GM19240 (cell line): Measurements from ENCODE around the gene ANKH.

Experiments used
- DNase-seq: peaks from one replicate; pipeline ENCODE4 v3.0.0; 2011; ENCODE audit warnings: low spot score; ENCODE audit not compliant: insufficient read length

The ANKH gene

GRCh38 chr5:14716755-14717752 lies 154.5 kb downstream of the ANKH start:
- no peak for DNase-seq

- DNase-seq, result no peak
Observed at GRCh38 chr5:14715481-14715880, 156.1 kb downstream of the ANKH start.

GRCh38 chr5:14714706-14715105 lies 156.9 kb downstream of the ANKH start:
- DNase-seq, result no peak

- DNase-seq, result no peak
Observed at GRCh38 chr5:14713476-14714390, 157.8 kb downstream of the ANKH start.

GRCh38 chr5:14712666-14713065 lies 158.9 kb downstream of the ANKH start:
- DNase-seq, result no peak

GRCh38 chr5:14712131-14712530 lies 159.4 kb downstream of the ANKH start:
- DNase-seq, result no peak

GRCh38 chr5:14710313-14710994 lies 161.1 kb downstream of the ANKH start:
- DNase-seq, result no peak

- DNase-seq, result no peak
Observed at GRCh38 chr5:14708551-14708950, 163.0 kb downstream of the ANKH start.

GRCh38 chr5:14707811-14708390 lies 163.7 kb downstream of the ANKH start:
- DNase-seq, result no peak

GRCh38 chr5:14706615-14707021 lies 165.0 kb downstream of the ANKH start:
- DNase-seq, result no peak

- no peak for DNase-seq
Observed at GRCh38 chr5:14705556-14705955, 166.0 kb downstream of the ANKH start.

- DNase-seq, result no peak
Observed at GRCh38 chr5:14702238-14702839, 169.2 kb downstream of the ANKH start.

GRCh38 chr5:14701556-14701955 lies 170.0 kb downstream of the ANKH start:
- DNase-seq, result no peak

- DNase-seq, result no peak
Observed at GRCh38 chr5:14700478-14701436, 170.8 kb downstream of the ANKH start.

- no peak for DNase-seq
Observed at GRCh38 chr5:14699807-14700400, 171.7 kb downstream of the ANKH start.

- no peak for DNase-seq
Observed at GRCh38 chr5:14699159-14699558, 172.4 kb downstream of the ANKH start.

GRCh38 chr5:14698495-14698894 lies 173.1 kb downstream of the ANKH start:
- no peak for DNase-seq

- no peak for DNase-seq
Observed at GRCh38 chr5:14696851-14697250, 174.7 kb downstream of the ANKH start.

- DNase-seq, result no peak
Observed at GRCh38 chr5:14696057-14696456, 175.5 kb downstream of the ANKH start.
